Smooth muscle cell (in vitro differentiated cells): ENCODE data around the gene ELOVL5. TPM values are rescaled to one million over a fixed set of nuclear protein-coding genes. Genes with fewer than 3 reads are reported as not detected.

Experiments used
- DNase-seq: peaks from one replicate; lab custom pipeline; 2025; ENCODE audit not compliant: unreplicated experiment; lab: John Stamatoyannopoulos, UW
- H2AFZ ChIP-seq: fragments of 200-600 bp; sonication (generic); 2 replicates; pipeline ENCODE4 v1.6.0; 2016; ENCODE audit warnings: antibody characterized with exemption, low read depth, mild to moderate bottlenecking
- H3F3A ChIP-seq: fragments of 200-600 bp; sonication (generic); 2 replicates; pipeline ENCODE4 v1.6.0; 2017; ENCODE audit warnings: antibody characterized with exemption, low read depth
- H3K27ac ChIP-seq: fragments of 200-600 bp; sonication (generic); 2 replicates; pipeline ENCODE4 v1.5.1; 2016; ENCODE audit warnings: low read depth, mild to moderate bottlenecking
- H3K27me3 ChIP-seq: fragments of 200-600 bp; sonication (generic); 2 replicates; pipeline ENCODE4 v1.6.1; 2016; ENCODE audit warnings: low read depth, mild to moderate bottlenecking
- H3K36me3 ChIP-seq: fragments of 200-600 bp; sonication (generic); 2 replicates; pipeline ENCODE4 v1.5.1; 2016; ENCODE audit warnings: low read depth
- H3K4me1 ChIP-seq: fragments of 200-600 bp; sonication (generic); 2 replicates; pipeline ENCODE4 v1.5.1; 2016; ENCODE audit warnings: low read depth
- H3K4me2 ChIP-seq: fragments of 200-600 bp; sonication (generic); 2 replicates; pipeline ENCODE4 v1.6.0; 2016; ENCODE audit warnings: mild to moderate bottlenecking
- H3K4me3 ChIP-seq: fragments of 200-600 bp; sonication (generic); 2 replicates; pipeline ENCODE4 v1.5.1; 2016; ENCODE audit warnings: mild to moderate bottlenecking
- H3K79me2 ChIP-seq: fragments of 200-600 bp; sonication (generic); 2 replicates; pipeline ENCODE4 v1.6.0; 2016; ENCODE audit warnings: low read depth, mild to moderate bottlenecking
- H3K9ac ChIP-seq: fragments of 200-600 bp; sonication (generic); 2 replicates; pipeline ENCODE4 v1.6.0; 2016; ENCODE audit warnings: low read depth
- H3K9me3 ChIP-seq: fragments of 200-600 bp; sonication (generic); replicated peaks from 2 replicates; pipeline ENCODE4 v1.5.1; 2016; ENCODE audit warnings: low read depth
- H4K20me1 ChIP-seq: fragments of 200-600 bp; sonication (generic); 2 replicates; pipeline ENCODE4 v1.6.0; 2016; ENCODE audit warnings: low read depth
- CTCF ChIP-seq: fragments of 200-600 bp; sonication (generic); IDR thresholded peaks from 2 replicates; pipeline ENCODE4 v1.5.1; 2017; ENCODE audit warnings: borderline replicate concordance, mild to moderate bottlenecking, antibody characterized with exemption; ENCODE audit not compliant: insufficient read depth, poor library complexity, severe bottlenecking
- WGBS: methylation state at CpG from one replicate; pipeline ENCODE4 v1.1.7; 2016; ENCODE audit warnings: low lambda C conversion rate; 5-methylcytosine and 5-hydroxymethylcytosine counted together
- polyA plus RNA-seq: library from polyadenylated mRNA; unstranded; fragments of >200 nt; fragmentation: Nextera tagmentation; extraction: Ambion mirVana; gene quantifications from 2 replicates; pipeline ENCODE4 v1.2.1, GENCODE V29; 2016
- total RNA-seq: library from RNA; depleted of rRNA; stranded (reverse); fragments of >200 nt; gene quantifications from 2 replicates; pipeline ENCODE4 v1.2.3, GENCODE V29; 2014

ELOVL5 gene
- total and polyA plus RNA-seq, 2 experiments from 2014 or later: 71.9 to 79.2 TPM

- H3K79me2 ChIP-seq: peaks cover 85% of the 10 kb centered on the region
- 98% methylated on average over 2 of the region's 2 CpGs for WGBS
- H3K4me2 ChIP-seq: no peak overlapping the region
- no peak overlapping the region for H3K27ac ChIP-seq
- H4K20me1 ChIP-seq: peaks cover 97% of the 10 kb centered on the region
- no peak for TF ChIP-seq CTCF
- H3K36me3 ChIP-seq: no peaks in the 10 kb centered on the region
- DNase-seq: no peak
- H3F3A ChIP-seq: peaks cover 5% of the 10 kb centered on the region
- no peak overlapping the region for H2AFZ ChIP-seq
- H3K9ac ChIP-seq: no peak overlapping the region
- no peaks in the 10 kb centered on the region for H3K9me3 ChIP-seq
- H3K4me3 ChIP-seq: no peak overlapping the region
- H3K4me1 ChIP-seq: peaks cover 6% of the 10 kb centered on the region
- H3K27me3 ChIP-seq: no peaks in the 10 kb centered on the region
Observed at GRCh38 chr6:53331678-53332077, 17.1 kb downstream of the ELOVL5 start.

- peaks cover 80% of the 10 kb centered on the region for H3K79me2 ChIP-seq
- DNase-seq: no peak
Observed at GRCh38 chr6:53330137-53330536, 18.6 kb downstream of the ELOVL5 start.

GRCh38 chr6:53328375-53328774 is 20.4 kb downstream of the ELOVL5 start:
- Histone ChIP-seq H3K27ac (no peak overlapping the region), H3K79me2 (peaks cover 81% of the 10 kb centered on the region), H3K27me3 (no peaks in the 10 kb centered on the region), H3K4me1 (peaks cover 6% of the 10 kb centered on the region), H4K20me1 (peaks cover 97% of the 10 kb centered on the region), H3K9ac (no peak overlapping the region), H3K9me3 (no peaks in the 10 kb centered on the region), H3K36me3 (no peaks in the 10 kb centered on the region), H3F3A (peaks cover 5% of the 10 kb centered on the region), H3K4me2 (no peak overlapping the region), H2AFZ (no peak overlapping the region), H3K4me3 (no peak overlapping the region)
- TF ChIP-seq CTCF: no peak
- no peak for DNase-seq

More at GRCh38 chr6:53330137-53330536, 18.6 kb downstream of the ELOVL5 start:
- H3K4me3 ChIP-seq: no peak overlapping the region
- 85% methylated on average over 1 of the region's 1 CpG for whole genome bisulfite sequencing
- no peak overlapping the region for H3K27ac ChIP-seq
- no peak overlapping the region for H3K4me2 ChIP-seq
- H3K4me1 ChIP-seq: peaks cover 6% of the 10 kb centered on the region
- H3F3A ChIP-seq: peaks cover 5% of the 10 kb centered on the region
- no peaks in the 10 kb centered on the region for H3K36me3 ChIP-seq
- H3K9ac ChIP-seq: no peak overlapping the region
- H3K27me3 ChIP-seq: no peaks in the 10 kb centered on the region
- H3K9me3 ChIP-seq: no peaks in the 10 kb centered on the region
- TF ChIP-seq CTCF: no peak
- H4K20me1 ChIP-seq: peaks cover 97% of the 10 kb centered on the region
- H2AFZ ChIP-seq: no peak overlapping the region

GRCh38 chr6:53327017-53327395 is 21.7 kb downstream of the ELOVL5 start:
- H3K27me3 ChIP-seq: no peaks in the 10 kb centered on the region
- H3K36me3 ChIP-seq: no peaks in the 10 kb centered on the region
- TF ChIP-seq CTCF: no peak
- H4K20me1 ChIP-seq: peaks cover 97% of the 10 kb centered on the region
- H3K79me2 ChIP-seq: peaks cover 73% of the 10 kb centered on the region
- no peak for DNase-seq
- peak overlapping the region; percentile 47 for H3K27ac ChIP-seq
- H2AFZ ChIP-seq: no peak overlapping the region
- H3K9ac ChIP-seq: no peak overlapping the region
- peaks cover 6% of the 10 kb centered on the region for H3F3A ChIP-seq
- H3K4me1 ChIP-seq: peaks cover 14% of the 10 kb centered on the region
- H3K4me3 ChIP-seq: no peak overlapping the region
- H3K9me3 ChIP-seq: no peaks in the 10 kb centered on the region
- H3K4me2 ChIP-seq: peak overlapping the region; percentile 19
